Measurements from ENCODE around the gene PRKCE.

GRCh38 chr2:46143429-46144132 lies 492.1 kb downstream of the PRKCE start:
- TF ChIP-seq POLR2A (IDR thresholded peaks at IDR 0.05; ENCODE audit: low read depth, low read length): no peak
- no peak for TF ChIP-seq TAF1 (IDR thresholded peaks at IDR 0.05; ENCODE audit: borderline replicate concordance, low read depth, low read length)
- TF ChIP-seq POLR2AphosphoS5 (IDR thresholded peaks at IDR 0.05; ENCODE audit: low read depth, low read length): no peak
